GM10248 (cell line): ENCODE results near the gene STX11.

Experiments
- CTCF ChIA-PET: fragments of 300-600 bp; sonication (Branson Sonifier 250); formaldehyde crosslinking; extraction: SDS; loops from one replicate; lab custom pipeline; 2021; ENCODE audit warnings: antibody characterized with exemption; lab: Yijun Ruan, JAX
- POLR2A ChIA-PET: fragments of 350-650 bp; sonication (Branson Sonifier 250); formaldehyde crosslinking; extraction: SDS; loops from one replicate; lab custom pipeline; 2020; ENCODE audit warnings: antibody characterized with exemption; lab: Yijun Ruan, JAX
- DNase-seq: peaks from one replicate; pipeline ENCODE4 v3.0.0; 2012; ENCODE audit errors: extremely low spot score
- TF ChIP-seq, protein P1 (sequence below): IDR thresholded peaks from 2 replicates; pipeline ENCODE4 v1.5.1; 2012; ENCODE audit warnings: mild to moderate bottlenecking, low read depth; ENCODE audit errors: extremely low read depth, missing control alignments, control extremely low read depth

STX11 gene

DNA sequence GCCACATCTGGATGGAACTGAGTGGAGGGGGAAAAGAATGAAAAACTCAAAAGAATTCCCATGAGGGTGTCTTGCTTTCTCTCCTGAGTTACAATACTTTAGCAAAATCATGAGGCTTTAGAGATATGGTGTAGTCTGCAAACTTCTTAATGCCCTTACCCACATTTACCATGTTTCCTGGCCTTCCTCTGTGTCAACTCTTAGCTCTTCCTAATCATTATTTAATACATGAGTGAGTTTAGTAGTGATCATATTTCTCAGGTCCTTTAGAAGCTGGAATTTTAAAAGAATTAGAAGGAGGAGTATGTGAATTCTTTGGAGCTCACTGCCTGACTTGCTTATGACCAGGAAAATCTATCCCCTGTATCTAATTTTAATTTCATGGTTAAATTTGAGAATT, 39.0 kb downstream of the STX11 start:
- CTCF ChIA-PET = interaction anchor here (0.9 to 2.6 kb wide), 3 partner anchors 8 to 29 kb away, joined by 3 to 6 read pairs (median 3); no protein-coding TSS in a partner anchor
- TF ChIP-seq, protein P1, sequence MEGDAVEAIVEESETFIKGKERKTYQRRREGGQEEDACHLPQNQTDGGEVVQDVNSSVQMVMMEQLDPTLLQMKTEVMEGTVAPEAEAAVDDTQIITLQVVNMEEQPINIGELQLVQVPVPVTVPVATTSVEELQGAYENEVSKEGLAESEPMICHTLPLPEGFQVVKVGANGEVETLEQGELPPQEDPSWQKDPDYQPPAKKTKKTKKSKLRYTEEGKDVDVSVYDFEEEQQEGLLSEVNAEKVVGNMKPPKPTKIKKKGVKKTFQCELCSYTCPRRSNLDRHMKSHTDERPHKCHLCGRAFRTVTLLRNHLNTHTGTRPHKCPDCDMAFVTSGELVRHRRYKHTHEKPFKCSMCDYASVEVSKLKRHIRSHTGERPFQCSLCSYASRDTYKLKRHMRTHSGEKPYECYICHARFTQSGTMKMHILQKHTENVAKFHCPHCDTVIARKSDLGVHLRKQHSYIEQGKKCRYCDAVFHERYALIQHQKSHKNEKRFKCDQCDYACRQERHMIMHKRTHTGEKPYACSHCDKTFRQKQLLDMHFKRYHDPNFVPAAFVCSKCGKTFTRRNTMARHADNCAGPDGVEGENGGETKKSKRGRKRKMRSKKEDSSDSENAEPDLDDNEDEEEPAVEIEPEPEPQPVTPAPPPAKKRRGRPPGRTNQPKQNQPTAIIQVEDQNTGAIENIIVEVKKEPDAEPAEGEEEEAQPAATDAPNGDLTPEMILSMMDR = no peak
- no peak for DNase-seq
- POLR2A ChIA-PET = no interaction called here

GRCh38 chr6:144190080-144190479, 39.8 kb downstream of the STX11 start:
- POLR2A ChIA-PET = no interaction called here
- TF ChIP-seq, protein P1 = no peak
- DNase-seq = no peak
- CTCF ChIA-PET = interaction anchor here (1.0 to 2.6 kb wide), 3 partner anchors 10 to 62 kb away, joined by 3 to 6 read pairs (median 3); no protein-coding TSS in a partner anchor

GRCh38 chr6:144190593-144190992, 40.3 kb downstream of the STX11 start:
- TF ChIP-seq, protein P1 = no peak
- DNase-seq = no peak
- POLR2A ChIA-PET = no interaction called here
- CTCF ChIA-PET = interaction anchor here (1.0 to 2.6 kb wide), 3 partner anchors 12 to 63 kb away, joined by 3 to 6 read pairs (median 5); no protein-coding TSS in a partner anchor

- DNase-seq = no peak
- POLR2A ChIA-PET = no interaction called here
- CTCF ChIA-PET = interaction anchor here (0.6 to 1.4 kb wide), 2 partner anchors 42 to 1441 kb away, joined by 3 read pairs; no protein-coding TSS in a partner anchor
- TF ChIP-seq, protein P1 = no peak
These were observed 42.9 kb downstream of the STX11 start for GRCh38 chr6:144193181-144193580.

GRCh38 chr6:144194293-144194810, 44.0 kb downstream of the STX11 start:
- ChIA-PET POLR2A (no interaction called here), CTCF (interaction anchor here (1.2 to 1.4 kb wide), 2 partner anchors 43 to 1440 kb away, joined by 3 read pairs; no protein-coding TSS in a partner anchor)
- DNase-seq = no peak
- TF ChIP-seq, protein P1 = no peak

- ChIA-PET POLR2A (no interaction called here), CTCF (no interaction called here)
- TF ChIP-seq, protein P1 = no peak
- DNase-seq = no peak
These were observed 45.5 kb downstream of the STX11 start for GRCh38 chr6:144195671-144196270.
